Stimulated activated naive CD4-positive, alpha-beta T cell treated with Interleukin-2 at 50 U/mL for 16 hours (primary cell): ENCODE data around the gene CDKN2D.
"Not testable (repeated sequence)": the region's sequence is repeated elsewhere in the genome, so short reads cannot be mapped to it uniquely, and the experiment has no call there.

ENCODE experiments used
- DNase-seq: peaks from one replicate; lab custom pipeline; 2025; lab: John Stamatoyannopoulos, UW

The CDKN2D gene

DNA sequence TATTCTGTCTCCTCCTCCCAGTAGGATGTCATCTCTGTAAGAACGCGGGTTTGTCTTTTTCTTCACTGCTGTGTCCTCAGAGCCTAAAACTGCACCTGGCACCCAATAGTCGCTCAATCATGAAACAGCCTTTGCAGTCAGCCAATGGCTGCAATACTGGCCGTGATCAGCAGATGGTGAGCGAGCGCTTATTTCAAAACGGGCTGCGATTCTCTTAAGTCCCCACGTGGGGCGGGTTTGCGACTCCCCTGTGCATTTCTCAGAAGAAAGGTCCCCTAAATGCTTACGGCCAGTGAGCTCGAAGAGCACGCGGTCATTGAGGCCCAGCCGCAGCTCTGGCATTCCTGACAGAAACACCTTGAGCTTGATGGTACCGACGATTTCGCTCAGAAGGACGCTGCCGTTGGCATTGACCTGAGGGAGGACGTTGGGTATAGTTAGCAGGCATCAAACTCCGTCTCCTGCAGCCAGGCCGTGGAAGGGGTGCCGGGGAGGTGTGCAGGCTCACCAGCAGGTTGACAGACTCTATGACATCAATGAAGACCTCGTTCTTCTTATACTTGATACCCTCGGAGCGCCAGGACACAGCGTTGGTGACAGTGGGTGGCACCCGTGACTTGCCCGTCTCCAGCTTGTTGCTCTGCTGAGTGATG, 12.3 kb upstream of the CDKN2D start:
- DNase-seq = peak; percentile 86

DNA sequence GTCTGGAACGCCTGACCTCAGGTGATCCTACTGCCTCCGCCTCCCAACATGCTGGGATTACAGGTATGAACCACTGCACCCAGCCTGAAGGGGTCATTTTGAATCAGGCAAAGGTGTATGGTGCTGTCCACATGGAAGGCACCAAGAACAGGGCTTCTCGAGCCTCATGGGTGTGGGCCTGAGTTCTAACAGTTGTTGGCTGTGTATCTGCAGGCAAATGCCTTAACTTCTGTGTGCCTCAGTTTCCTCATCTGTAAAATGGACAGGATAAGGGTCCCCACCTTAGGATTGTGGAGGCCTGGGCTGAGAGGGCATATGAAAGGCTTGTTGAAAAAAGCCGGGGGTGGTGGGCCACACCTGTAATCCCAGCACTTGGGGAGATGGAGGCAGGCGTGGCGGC, 9.2 kb upstream of the CDKN2D start:
- no peak for DNase-seq

DNA sequence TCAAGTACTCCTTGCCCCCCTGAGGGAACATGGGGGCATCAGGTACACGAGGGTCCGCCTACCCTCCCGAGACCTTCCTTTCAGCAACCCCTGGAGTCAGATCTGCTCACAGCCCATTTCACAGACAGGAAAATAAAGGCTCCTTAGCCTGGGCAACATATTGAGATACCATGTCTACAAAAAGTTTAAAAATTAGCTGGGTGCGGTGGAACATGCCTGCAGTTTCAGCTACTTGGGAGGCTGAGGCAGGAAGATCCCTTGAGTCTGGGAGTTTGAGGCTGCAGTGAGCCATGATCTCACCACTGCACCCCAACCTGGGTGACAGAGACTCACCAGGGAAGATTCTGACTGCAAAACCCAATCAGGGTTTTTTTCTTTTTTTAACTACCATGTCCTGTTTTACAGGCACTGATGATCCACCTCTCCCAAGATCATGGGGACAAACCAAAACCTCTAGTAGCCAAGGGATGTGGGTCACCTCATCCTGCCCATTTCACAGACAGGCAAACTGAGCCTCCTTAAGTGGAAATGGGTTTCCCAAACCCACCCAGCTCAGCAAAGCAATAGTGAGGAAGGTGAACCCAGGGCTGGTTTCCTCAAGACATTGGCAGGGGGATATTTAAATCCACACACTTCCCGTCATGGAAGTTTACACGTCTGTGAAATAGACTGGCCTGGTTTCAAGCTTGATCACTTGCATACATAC, 6.4 kb upstream of the CDKN2D start:
- DNase-seq = no peak

DNA sequence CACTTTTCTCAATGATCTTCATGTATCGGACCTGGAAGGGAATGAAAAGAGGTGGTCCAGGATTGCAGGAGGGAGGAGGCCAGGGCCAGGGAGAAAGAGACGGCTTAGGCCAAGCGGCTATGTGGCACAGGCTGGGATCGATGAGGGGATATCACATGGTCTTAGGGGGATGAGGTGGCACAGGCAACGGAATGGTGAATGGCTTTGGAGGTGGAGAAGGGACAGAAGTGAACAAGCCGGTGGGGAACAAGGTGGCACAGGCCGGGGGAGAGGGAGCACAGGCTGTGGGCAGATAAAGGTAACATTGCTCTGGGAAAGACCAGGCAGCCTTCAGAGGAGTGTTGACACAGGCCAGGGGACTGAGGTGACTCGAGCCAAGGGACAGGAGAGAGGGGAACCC, 5.7 kb upstream of the CDKN2D start:
- DNase-seq = no peak

DNA sequence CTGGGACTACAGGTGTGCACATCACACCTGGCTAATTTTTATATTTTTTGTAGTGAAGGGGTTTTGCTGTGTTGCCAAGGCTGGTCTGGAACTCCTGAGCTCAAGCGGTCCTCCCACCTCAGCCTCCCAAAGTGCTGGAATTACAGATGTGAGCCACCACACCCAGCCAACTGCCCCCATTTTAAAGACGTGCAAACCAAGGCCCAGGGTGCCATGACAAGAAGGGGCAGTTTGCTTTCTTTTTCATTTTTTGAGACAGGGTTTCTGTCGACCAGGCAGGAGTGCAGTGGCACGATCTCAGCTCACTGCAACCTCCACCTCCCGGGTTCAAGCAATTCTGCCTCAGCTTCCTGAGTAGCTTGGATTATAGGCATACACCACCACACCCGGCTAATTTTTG, 5.0 kb upstream of the CDKN2D start:
- DNase-seq = not testable (repeated sequence)

DNA sequence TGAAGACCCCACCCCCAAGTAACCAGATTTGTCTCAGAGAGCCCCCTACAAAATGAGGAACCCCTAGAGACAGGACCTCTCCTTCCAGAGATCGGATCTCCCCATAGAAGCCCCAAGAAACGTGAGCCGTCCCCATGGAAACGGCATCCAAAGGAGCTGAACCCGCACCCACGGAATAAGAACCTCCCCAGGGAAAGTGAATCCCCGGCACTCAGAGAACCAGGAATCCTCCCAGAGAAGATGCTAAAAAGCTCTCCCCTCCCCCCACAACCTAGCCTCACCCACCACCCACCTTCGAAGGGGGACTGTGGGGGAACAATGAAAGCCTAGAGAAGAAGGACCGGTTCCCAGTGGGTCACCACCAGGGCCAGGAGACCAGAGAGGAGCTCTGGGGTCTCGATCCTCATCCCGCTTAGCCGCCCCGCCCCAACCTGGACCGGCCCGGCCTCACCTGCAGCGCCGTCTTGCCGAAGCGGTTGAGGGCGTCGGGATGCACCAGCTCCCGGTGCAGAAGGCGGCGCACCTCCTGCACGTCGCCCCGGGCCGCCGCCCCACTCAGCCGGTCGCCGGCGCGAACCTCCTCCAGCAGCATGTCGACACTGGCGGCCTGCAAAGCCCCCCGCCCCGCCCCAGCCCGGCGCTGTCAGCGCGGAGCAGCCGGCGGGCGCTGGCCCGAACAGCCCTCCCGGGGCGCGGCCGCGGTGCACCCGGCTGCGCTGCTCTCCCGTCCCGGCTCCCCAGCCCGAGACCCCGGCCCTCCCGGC, 535 bp downstream of the CDKN2D start:
- peak; percentile 63 for DNase-seq

DNA sequence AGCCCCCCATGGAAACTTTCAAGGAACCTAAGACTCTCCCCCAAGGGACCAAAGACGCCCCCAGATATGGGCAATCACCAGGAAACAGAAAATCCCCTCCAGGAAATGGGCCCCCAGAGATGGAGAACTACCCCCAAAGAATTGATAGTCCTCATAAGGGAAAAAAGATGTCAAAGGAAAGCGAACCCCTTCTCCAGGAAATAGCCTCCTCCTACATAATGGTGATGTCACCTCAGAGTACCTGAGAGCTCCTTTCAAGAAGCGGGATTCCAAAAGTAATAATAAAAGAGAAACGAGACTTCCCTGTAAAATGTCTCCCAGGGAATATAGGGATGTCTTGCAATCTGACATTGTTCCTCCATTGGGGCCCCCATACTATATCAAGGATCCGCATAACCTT, 1.1 kb downstream of the CDKN2D start:
- DNase-seq = no peak

DNA sequence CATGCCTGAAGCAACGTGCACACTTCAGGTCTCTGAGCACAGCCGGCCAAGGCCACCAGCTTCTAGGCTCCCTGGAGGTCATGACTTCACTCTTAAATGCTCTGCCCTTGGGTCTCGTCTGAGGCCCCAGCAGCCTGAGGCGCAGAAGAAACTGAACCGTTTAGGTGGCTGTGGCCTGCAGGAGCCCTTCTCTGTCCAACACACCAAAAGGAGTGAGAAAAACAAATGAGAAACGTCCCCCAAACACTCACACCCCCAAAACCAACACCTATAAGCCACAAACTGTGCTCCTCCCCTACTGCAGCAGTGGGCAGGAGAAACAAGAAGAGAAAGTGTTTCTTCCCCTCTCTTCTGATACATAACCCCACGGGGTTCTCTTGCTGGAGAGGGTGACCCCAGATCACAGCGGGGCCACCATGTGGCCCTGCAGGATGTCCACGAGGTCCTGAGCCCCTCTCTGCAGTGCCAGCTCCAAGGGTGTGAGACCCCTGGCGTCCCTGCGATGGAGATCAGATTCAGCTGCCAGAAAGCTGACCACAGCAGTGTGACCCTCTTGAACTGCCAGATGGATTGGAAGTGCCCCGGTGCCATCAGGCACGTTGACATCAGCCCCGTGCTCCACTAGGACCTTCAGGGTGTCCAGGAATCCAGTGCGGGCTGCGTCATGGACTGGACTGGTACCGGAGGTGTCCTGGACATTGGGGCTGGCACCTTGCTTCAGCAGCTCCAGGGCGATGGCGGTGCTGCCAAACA, 1.9 kb downstream of the CDKN2D start:
- peak; percentile 53 for DNase-seq

DNA sequence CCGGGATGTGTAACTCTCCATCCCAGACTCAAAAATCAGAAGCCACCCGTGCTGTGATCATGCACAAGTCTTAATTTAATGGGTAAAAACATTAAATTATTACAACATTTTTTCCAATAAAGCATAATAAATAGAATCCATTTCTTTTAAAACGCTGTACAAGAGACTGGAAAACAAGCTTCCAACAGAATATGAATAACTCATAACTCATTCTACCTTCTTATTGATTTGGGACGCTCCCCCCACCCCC, 2.4 kb downstream of the CDKN2D start:
- DNase-seq = no peak

DNA sequence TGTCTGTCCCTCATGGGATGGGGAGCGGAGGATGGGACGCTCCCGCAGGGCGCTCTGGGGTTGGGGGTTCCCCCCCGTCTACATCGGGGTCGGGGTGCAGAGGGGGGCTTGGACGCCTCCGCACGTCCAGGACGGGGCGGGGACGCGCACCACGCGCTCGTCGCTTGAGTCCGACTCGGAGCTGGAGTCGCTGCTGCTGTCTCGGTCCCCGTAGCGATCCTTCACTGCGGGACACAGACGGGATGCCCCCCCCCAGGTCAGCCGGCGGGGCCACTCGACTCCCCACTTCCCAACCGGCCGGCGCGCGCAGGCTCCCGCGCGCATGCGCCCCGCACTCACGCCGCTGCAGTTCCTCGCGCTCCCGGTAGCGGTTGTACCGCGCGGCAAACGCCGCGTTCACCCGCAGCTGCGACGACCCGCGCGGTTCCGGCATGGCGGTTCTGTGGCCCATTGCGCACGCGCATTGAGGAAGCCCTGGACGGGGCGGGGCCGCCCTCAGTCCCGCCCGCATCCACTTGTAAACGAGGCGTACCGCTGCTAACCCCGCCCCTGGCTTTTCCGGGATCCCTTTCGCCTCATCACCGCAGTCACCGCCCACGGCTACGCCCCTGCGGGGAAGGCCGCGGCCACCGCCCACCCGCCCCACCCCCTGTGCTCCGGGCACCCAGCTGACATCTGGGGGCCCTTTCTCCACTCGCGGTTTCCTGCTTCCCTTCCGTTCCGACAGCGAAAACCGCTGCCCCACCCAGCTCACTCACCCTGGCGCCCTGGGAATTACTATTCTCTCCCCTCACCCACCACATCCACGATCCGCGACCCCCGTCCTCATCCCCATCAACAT, 3.0 kb downstream of the CDKN2D start, which contains the start of gene KRI1:
Gene KRI1 (minus strand): TSS at position 444 of the 841 bp plus-strand sequence. CDS start 11 bp downstream, at position 433.
- peak; percentile 96 for DNase-seq

DNA sequence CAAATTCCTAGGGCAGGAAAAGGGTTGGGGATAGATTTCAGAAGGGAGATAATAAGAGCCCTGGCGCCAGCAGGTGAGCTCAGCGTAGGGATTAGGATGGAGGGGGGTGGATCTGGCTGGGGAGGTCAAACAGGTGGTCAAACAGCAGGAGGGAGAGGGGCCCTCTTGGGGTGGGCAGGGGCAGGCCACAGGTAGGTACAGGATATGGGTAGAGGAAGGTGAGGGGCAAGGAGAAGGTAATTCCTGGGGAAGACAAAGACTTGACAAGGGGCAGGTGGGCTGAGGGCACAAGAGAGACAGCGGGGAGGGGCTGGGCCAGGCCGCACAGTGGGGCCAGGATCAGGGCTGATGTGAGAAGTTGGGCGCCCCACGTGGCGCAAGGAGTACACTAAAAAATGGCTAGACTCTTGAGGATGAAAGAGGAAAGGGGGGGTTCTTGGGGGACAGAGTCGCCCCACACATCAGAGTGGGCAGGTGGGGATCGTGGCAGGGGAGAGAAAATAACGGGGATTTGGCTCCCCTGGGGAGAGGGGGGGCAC, 3.7 kb downstream of the CDKN2D start:
- DNase-seq = peak; percentile 53

DNA sequence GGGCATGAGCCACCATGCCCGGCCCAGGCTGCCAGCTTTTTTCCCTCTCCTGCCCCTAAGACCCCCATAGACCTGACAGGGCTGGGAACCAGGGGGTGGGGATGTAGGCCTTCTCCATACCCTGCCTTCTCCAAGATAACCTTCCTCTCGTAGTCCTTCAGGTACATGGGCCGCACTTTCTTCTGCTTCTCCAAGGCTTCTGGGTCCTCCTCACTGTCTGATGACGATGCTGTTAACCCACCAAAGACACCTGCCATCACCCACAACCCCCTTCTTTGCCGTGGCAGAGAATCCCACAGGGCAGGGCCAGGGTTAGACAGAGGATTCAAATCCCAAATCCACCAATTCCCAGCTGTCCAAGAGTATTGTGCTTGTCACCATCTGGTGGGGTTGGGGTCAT, 6.2 kb downstream of the CDKN2D start:
- no peak for DNase-seq

DNA sequence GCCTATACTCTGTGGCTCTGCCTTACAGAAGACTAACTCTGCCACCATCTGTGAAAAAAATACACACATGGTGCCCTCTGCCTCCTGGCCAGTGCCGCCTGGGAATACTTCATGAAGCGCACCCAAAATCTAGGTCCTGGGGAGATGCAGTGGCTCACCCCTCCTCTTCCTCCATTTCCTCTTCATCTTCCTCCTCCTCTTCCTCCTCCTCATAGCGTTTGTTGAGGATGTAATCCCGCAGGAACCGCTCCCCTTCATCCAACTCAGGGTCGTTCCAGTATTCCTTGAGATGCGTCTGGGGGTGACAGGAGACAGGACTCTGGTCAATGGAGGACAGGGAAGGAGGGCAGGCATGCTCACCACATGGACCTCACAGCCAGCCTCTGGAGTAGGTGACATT, 8.6 kb downstream of the CDKN2D start:
- no peak for DNase-seq

DNA sequence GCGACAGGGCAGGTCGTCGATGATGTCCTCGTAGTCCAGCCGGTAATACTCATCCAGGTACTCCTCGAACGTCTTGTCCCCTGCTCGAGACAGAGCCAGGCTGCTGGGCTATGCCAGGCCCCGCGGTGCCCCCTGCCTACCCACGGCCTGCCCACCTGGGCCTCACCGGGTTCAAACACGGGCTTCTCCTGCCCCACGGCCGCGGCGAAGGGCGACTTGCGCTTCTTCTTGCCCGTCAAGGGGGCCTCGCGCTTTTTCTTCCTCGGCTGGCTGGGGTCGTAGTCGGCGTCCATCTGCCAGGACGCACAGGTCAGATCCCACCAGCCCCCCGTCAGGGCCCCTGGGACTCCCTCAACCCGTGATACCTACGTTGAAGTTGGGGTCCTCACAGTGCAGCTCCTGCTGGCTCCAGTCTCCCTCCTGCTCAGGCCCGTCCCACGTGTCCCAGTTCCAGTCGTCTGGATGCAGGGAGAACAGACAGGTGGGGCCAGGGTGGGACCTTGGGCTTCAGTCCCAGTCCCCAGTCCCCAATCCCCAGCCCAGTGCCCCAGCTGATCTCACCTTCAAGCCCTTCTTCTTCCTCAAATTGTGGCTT, 11.1 kb downstream of the CDKN2D start:
- no peak for DNase-seq

DNA sequence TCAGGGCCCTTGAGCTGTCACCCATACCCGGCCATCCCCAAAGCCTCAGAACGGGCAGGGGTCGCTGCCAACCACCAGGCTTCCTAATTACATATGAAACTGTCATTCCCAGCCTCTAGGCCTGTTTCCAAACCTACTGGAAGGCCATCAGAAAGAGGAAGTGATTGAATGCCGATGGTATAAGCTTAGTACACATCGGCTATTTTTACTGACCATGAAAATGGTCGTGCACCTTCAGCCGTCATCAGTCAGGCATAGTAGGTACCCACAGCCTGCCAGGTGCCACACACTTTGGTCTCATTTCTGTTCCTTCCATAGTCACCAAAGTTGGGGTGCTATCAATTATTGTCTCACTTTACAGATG, 13.2 kb downstream of the CDKN2D start:
- DNase-seq = no peak

DNA sequence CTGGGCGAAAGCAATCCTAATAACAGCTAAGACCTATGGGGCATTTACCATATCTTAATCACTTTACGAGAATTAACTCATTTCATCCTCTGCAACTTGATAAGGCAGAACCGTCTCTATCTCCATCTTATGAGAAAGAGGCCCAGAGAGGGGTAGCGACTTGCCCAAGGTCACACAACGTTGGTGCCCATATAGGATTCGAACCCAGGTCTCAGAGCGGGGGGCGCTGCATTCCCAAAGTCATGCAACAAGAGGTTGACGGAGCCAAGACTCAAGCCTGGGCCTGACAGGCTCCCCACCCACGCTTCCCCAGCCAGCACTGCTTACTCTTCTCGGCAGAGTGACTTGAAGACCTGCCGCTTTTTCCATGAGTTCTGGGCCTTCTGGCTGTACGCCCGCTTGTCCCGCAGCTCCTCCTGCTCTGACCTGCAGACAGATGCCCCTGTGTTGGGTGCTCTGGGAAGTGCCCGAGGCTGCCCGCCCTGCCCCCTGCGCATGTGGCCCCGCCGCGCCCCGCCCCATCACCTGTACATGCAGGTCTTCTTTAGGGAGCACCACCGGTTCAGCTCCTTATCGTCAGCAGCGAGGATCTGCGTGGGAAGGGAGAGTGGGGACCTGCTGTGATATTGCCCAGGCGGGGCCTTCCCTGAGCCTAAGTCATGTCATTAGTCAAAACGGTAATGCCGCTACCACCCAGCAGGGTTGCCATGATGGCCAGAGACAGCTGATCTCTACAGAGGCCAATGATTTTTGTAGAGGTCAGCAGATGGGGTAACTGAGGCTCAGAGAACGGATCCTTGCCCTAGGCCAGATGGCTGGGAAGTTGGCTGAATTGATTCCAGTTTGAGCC, 13.8 kb downstream of the CDKN2D start:
- DNase-seq = no peak

DNA sequence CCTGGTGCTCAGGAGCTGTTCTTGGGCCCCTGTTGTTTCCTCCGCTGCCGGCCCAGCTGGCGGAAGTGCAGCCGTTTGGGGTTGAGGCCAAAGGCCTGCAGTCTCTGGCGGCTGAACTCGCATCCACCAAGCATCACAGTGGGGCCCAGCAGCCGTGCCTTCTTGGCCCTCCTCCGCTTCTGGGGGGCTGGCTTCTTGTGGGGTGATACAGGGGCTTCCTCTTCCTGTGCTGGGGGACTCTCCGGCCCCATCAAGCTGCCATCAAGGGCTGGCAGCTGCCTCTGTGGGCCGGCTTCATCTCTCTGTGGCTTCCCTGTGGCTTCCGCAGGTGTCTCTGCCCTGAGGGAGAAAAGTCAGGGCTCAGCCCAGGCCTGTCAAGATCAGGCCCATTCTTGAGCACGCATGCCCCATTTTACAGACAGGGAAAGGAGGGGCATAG, 14.8 kb downstream of the CDKN2D start:
- DNase-seq = peak; percentile 16

DNA sequence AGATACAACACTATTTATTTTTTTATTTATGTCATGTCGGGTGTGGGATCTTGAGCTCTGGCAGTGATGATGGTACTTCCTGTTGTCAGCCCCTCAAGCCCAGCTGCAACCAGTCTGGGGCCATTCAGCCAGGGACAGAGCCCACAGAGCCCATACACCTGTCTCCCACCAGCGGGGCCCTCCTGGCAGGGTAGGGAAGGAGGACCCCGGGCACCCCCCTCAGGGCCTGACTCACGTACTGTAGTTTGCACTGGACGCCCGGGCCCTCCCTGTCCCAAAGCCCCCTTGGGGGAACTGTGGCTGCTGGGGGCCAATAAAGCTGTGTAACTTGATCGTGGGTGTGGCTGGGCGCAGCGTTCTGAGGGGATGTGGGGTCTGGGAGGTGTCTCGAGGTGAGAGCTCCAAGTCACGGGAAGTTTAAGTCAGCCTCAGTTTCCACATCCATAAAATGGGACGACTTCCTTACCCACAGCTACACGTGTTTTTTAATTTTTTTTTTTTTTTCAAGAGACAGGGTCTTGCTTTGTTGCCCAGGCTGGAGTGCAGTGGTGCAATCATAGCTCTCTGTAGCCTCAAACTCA, 15.6 kb downstream of the CDKN2D start:
- no peak for DNase-seq

DNA sequence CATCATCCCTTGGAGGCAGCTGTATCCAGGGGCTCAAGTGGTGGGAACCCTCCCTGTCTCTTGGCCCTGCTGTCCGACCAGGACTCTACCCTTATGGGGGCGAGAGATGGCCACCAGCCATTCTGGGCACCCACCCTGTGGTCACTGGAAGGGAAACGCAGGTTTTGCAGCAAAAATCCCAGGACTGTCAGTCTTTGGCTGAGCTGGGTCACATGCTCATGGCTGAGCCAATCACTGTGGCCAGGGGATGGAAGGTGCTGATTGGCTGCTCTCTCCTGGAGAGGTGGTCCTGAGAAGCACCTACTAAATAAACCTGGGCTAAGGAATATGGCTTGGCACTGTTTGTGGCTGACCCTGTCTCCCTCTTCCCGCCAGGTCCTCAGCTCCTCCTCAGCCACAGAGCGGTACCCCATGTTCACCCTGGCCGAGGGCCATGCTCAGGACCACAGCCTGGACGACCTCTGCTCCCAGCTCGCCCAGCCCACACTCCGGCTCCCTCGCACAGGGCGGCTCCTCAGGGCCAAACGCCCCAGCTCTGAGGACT, 16.2 kb downstream of the CDKN2D start:
- DNase-seq = no peak
